NCI-H526 treated with DMSO at 0.1 percent for 48 hours (cell line): ENCODE measurements around the gene ALPG.
"Not testable (repeated sequence)": the region's sequence is repeated elsewhere in the genome, so short reads cannot be mapped to it uniquely, and the experiment has no call there.

Experiments used
- DNase-seq: peaks from one replicate; lab custom pipeline; 2025; lab: John Stamatoyannopoulos, UW

Gene ALPG

DNA sequence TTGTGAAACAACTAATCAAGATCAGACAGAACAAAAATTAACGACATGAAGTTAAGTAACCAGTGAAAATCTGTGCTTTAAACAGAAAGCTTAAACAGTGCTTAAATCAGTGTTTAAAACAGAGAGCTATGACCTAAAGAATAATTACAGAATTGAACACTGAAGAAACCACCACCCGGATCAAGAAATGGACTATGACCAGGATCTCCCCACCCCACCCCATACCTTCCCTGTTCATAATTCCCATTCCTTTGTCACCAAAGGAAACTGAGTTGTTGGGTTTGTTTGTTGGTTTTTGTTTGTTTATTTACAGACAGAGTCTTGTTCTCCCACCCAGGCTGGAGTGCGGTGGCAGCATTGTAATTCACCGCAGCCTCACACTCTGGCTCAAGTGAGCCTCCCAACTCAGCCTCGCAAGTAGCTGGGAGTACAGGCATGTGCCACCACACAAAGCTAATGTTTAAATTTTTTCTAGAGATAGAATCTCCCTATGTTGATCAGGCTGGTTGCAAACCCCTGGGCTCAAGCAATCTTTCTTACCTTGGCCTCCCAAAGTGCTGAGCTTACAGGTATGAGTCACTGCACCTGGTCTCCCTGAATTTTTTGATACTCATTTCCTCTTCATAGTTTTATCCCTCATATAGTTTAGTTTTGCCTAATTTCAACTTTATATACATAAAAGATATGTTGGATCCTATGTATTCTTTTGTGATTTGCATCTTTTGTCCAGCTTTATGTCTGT lies 8.2 kb upstream of the ALPG start:
- no peak for DNase-seq

DNA sequence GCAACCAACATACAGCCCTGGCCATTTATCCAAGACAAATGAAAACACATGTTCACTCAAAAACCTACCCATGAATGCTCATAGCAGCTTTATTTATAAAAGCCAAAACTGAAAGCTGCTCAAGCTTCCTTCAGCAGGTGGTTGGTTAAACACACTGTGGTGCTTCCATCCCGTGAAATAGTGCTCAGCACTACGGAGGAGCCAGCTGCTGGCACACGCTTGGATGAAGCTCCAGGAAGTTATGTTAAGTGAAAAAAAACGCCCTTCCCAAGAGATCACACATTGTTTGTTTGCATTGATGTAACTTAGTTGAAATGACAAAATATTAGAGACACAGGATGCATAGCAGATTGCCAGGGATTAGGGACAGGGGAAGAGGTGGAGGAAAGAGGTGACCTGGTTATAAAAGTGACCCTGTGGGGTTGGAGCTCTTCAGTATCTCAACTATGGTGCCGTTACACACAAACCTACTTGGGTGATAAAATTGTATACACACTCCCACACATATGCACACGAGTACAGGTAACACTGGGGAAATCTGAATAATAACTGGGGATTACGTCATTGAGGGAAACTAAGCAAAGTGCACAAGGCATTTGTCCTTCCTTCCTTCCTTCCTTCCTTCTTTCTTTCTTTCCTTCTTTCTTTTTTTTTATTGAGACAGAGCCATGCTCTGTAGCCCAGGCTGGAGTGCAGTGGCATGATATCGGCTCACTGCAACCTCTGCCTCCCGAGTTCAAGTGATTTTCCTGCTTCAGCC lies 6.2 kb upstream of the ALPG start:
- no peak for DNase-seq

DNA sequence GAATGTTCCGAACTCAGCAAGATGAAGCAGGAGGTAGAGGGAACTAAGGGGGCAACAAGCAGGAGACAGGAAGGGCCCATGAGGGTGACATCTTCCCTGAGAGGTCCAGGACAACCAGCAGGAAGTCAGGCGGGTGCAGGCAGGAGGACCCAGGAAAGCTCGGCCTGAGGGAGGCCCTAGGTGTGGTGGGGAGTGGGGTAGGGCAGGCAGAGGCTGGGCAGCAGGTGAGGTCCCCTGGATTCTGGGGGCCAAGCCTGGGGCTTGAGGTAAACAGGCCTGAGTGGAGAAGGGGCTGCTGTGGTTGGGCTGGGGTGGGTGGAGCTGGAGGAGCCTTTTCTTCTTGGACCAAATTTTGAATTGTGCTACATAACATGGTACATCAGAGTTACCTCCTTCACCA lies 4.1 kb upstream of the ALPG start:
- DNase-seq = no peak

DNA sequence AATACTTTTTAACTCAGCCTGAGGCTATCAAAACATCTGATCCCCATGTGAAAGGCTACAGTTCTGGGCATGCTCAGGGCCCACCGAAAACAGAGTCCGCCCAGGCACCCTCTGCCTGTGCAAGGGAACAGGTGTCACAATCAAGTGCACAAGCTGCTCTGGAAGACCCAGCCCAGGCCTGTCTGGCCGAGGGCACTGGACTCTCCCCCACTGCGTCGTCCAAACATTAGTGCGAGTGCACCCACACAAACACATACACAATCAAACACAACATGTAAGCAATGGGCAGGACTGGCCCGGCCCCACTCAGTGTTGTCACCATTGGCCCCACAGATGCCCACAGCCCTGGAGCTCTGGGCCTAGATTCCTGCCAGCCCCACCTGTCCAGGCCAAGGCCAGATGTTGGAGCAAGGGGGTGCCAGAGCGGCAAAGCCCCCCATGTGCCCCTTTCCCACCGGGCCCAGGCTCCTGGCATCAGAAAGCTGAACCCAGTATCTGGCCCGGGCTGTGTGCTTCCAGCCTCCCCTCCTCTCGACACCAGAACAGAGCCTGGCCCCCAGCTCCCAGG lies 617 bp upstream of the ALPG start:
- DNase-seq = no peak

DNA sequence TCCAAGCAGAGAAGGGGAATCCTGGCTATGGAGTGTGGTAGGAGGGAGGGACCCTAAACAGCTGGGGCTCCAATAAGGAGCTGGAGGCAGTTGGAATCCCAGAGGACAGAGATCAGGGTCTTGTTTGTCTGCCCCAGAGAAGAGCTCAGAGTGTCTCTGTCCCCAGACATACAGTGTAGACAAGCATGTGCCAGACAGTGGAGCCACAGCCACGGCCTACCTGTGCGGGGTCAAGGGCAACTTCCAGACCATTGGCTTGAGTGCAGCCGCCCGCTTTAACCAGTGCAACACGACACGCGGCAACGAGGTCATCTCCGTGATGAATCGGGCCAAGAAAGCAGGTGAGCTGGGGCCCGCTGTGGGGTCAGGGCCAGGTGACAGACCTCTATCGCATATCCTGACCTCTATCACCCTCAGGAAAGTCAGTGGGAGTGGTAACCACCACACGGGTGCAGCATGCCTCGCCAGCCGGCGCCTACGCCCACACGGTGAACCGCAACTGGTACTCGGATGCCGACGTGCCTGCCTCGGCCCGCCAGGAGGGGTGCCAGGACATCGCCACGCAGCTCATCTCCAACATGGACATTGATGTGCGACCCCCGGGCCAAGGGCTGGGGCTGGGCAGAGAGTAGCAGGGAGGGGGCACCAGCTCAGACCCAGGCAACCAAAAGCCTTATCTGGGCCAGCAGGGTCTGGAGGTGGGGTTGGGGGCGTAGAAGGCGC lies 945 bp downstream of the ALPG start:
- not testable (repeated sequence) for DNase-seq

DNA sequence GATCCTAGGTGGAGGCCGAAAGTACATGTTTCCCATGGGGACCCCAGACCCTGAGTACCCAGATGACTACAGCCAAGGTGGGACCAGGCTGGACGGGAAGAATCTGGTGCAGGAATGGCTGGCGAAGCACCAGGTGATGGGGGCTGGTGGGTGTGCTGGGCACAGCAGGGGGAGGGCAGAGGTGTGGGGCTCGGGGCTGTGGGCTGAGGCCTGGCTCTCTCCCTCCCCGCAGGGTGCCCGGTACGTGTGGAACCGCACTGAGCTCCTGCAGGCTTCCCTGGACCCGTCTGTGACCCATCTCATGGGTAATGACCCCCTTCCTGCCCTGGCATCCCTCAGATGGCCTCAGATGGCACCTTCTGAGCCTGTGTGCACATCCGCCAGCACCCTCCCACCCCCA lies 1.6 kb downstream of the ALPG start:
- not testable (repeated sequence) for DNase-seq

DNA sequence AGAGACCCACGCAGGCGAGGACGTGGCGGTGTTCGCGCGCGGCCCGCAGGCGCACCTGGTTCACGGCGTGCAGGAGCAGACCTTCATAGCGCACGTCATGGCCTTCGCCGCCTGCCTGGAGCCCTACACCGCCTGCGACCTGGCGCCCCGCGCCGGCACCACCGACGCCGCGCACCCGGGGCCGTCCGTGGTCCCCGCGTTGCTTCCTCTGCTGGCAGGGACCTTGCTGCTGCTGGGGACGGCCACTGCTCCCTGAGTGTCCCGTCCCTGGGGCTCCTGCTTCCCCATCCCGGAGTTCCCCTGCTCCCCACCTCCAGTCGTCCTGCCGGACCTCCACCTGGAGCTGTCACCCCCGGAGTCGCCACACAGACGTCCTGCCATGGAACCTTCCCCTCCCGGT lies 3.0 kb downstream of the ALPG start:
- DNase-seq = not testable (repeated sequence)

DNA sequence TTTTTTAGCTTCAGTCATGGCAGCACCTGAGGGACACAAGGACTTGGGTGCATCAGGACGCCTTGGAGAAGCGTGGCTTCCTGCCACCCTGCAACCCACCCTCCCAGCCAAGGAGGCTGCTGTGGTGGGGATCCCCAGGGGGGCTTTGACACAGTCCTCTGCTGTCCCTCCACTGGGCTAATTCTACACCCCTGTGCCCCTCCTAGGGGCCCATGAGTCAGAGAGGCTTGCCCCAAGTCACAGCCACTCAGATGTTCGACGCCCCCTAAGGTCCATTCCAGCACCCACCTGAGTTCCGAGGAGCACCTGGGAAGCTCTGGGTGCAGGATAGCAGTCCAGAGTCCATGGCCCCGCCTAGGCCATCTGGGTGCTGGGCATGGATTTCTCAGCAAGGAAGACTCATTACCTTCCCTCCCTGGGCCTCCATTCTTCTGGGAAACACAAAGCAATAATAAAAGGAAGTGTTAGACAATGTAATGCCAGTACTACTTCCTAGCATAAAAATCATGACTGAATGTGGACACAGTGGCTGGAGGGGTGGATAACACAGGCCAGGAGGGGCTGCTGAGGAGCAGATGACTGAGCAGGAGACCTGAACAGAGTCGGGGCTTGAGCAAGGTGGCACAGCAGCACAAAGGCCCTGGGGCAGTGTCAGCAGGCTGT lies 3.7 kb downstream of the ALPG start:
- DNase-seq = no peak

DNA sequence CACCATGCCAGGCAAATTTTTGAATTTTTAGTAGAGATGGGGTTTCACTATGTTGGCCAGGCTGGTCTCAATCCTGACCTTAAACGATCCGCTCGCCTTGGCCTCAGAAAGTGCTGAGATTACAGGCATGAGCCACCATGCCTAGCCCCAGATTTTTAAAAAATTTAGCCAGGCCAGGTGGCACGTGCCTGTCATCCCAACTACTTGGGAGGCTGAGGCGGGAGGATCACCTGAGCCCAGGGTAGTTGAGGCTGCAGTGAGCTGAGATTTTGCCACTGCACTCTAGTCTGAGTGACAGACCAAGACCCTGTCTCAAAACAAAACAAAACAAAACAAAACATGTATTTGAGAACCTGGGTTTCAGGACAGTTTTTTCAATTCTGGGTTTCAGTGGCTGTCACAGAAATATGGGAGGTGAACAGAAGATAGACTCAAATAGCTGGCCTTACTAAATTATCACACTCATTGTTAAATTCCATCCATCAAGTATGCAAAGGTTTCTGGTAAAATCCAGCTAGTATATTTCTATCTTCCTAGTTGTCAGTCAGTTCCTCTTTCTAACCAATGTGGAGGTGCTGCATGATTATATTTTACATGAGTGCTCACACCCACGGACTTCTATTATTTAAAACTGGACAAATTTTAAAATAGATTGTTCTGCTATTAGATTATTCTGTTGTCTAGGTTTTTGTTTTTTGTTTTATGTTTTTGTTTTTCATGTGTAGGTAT lies 5.4 kb downstream of the ALPG start:
- no peak for DNase-seq

DNA sequence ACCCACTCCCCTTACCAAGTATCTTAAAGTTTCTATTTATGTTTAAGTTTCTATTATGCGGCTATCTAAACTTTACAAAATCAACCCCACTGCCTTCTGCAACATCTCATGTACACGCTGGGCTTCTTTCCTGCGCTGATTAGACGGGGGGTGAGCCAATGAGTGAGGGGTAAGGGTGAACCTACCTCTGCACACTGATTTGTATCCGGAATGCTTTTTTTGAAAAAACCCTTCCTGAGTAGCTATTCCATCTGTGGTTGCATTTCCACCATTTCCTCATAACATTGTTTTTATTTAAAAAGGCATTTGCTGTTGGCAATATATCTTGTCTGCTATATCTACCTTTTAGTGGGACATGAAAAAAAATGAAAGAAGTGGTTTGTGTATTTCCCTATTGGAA lies 6.3 kb downstream of the ALPG start:
- DNase-seq = no peak

DNA sequence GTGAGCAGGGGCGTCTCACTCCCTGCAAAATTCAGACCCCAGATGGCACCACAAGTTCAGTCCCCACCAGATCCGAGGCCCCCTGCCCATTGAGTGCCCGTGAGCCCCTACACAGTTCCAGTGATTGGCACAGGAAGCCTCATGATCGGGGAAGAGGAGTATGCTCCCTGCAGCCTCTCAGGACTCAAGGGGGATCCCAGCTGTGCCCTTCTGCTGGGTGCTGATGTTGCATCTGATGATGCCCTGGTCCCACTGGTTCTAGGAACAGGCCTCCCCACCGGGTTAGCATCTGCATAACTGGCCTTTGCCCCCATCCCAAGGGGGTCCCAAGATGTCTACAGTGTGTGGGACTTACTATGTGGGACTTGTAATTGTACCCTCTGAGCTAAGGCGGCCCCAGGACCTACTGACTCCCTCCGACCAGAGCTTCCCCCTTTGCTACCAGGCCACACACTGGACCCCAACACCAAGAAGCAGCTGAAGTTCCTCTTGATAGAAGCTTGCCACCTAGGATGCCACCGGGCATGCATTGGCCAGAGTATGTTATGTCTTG lies 8.6 kb downstream of the ALPG start:
- DNase-seq = no peak

DNA sequence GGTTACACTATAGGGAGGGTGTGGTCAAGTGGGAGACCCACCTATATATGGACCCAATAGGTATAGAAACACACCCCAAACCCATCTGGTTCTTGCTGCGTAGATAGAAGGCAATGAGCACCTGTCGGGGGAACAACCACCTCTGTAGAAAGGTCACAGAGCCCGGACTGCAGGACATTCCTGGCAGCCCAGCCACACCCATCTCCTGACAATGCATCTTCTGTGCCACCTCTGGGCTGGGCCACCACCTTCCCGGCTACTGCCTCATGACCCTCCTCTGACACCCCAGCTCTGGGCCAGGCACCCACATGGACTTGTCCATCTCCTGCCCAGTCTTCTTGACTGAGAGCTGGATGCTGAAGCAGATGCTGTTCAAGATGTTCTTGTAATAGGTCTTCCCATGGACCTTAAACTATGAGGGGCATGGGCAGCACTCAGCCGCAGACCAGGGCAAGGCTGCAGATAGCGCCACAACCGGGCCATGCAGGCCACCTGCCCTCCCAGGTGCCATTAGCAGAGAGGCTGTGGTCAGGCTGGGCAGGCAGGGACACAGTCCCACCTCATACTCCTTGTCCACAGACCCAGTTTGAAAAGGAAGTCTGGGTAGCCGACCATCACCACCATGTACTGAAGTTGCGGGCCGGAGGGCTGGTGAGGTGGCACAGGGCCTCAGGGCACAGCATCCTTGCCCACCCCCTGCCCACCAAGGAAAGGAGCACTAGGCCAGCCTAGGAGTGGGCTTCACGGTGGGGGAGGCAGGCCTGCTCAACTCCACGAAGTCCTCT lies 9.3 kb downstream of the ALPG start:
- DNase-seq = no peak

DNA sequence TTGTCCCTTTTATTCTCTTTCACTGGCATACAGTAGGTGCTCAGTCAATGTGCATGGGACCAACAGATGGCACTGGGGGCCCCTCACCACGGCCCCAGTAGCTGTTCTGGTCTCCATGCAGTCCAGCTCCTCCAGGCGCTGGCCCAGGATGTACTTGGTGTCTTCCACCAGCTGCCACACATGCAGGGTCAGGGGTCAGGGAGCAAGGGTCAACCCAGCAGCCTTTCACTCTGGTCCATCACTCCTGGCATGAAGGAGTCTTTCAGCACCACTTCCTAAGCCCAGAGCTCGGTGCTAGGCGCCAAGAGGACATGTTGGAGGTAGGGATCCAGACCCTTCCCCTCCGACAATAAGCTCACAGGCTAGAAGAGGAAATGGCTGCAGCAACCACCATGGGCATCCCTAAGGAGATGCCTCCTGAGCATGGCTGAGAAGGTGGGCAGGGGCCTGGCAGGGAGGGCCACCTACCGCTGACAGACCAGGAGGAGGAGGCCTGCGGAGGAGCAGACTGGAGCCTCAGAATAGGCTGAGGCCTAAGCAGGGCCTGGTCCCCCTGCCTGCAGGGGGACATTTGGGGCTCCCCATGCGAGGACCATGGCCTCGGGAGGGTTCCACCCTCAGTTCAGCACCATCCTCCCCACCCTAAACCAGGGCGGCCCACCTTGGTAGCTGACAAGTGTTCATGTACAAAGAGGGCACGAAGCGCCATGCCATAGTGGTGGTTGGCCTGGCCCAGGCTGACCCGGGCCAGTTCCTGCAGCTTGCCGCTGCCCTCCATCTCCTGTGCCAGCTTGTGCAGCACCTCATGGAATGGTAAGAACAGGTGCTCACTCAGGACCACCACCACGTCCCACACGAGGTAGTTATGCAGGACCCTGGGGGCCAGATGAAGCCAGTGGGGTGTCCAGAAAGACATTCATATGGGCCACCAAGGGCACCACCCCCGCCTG lies 10.2 kb downstream of the ALPG start:
- DNase-seq = no peak

DNA sequence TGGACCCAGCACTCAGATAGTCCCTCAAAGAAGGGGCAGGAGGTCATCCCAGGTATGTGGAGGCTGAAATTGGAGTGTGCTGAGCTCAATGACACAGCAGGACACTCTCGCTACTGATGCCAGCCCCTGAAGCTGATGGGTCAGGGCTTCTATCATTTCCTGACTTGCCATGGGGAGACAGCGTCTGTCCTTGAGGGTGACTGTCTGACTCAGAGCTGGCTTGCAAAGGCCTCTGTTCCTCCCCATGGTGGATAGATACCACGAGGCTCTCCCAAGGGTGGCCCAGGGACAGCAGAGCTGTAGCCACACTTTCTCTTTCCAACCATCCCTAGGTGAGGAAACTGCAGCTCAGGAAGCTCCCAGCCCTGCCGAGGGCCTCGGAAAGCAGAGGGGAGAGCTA lies 10.8 kb downstream of the ALPG start:
- DNase-seq = no peak

DNA sequence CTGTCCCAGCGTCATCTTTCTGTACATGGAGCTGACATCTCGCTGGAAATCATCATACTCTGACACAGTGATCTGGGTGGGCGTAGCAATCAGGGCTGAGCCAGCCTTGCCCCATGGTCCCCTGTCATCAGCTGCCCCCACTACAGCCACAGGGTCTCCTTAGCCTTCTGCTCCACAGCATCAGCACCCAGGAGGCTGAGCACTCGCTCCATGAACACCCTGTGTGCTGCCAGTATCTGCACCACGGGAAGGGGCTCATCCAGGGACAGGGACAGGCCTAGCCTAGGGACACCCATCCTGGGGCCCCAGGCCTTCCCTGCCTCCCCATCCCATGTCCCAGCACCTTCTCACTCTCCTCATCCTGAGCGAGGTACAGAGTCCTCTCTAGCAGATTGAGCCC lies 11.4 kb downstream of the ALPG start:
- DNase-seq = no peak

DNA sequence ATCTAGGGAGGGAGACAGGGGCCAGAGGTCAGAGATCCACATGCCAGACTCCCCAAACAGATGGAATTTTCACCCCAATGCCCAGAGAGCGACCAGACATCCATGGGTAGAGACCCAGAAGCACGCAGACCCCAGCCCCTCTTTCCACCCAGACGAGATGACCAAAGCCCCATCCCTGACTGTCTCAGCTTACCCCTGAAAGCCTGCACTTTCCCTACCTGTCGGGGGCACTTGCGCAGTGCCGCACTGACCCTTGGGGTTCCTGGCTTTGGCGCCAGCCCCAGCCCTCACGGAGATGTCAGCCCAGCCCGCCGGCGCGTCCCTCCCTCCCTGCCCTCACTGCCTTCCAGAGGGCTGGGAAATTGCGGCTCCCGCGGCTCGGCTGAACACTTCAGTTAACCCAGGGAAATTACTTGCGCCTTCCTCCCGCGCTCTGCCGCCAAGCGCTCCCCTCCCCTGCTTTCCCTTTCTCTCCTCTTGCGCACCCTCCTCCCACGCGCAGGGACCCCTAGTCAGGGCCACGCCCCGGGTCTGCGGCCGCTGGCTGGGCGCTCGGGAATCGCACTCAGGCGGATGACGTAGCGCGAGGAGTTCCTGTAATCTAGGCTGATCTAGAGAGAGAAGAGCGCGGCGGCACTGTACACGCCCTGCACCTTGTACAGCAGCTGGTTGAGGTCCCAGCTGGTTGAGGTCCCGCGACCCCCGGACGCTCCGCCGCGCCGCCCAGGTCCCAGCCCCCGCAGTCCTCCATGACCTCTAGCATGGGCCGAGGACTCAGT lies 12.0 kb downstream of the ALPG start:
- DNase-seq = peak; percentile 40

DNA sequence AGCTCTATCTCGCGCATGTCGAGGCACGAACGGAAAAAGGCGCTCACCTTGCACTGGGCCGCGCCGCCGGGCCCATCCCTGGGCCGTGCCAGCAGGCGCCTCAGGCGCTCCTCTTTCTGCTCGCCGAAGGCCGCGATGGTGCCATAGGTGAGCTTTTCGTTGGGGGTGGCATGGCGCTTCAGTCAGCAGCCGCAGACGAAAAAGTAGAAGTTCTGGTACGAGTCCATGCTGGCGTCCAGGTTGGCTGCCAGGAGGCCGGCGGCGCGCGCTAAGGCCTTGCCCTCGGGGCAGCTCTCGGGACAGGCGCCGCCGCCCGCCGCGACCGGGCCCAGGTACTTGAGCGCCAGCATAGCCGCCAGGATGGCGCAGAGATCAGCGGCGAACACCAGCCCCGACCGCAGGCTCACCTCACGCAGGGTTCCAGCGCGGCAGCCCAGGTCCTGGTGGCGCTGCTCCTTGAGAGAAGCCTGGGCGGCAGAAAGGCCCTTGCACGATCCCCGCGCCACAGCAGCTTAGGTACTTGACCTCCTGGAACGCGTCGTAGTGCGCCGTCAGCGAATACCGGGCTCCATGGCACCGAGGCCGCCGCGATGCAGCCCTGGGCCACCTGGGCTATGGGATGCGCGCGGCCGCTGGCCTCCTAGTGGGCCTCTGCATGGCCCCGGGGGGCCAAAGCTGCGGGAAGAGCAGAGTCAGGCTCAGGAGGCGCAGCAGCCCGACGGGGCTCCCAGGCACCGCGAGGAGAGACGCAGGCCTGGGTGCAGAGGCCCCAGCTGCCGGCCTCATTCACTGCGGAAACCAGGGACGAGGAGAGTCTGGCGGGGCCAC lies 12.8 kb downstream of the ALPG start:
- no peak for DNase-seq

DNA sequence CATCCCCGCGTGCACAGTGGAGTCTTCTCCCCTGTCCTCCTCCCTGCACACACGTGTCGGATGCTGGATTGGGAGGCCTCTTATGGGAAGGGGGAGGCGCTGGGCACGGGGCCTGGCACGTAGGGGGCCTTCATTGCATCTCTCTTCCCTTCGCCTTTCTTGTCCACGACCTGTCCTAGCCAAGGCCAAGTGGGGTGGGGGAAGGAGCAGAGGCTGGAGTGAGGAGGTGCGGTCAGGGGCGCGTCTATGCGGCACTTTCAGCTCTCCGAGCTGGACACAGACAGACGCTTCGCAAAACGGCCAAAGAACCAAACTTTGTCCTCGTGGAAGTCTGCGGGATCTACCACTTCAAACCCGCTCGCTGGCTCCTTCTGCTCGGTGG lies 13.4 kb downstream of the ALPG start:
- DNase-seq = no peak
